HG03175 (cell line): ENCODE measurements around the gene TMEM178B.

Experiments used
- ATAC-seq: cut with Tn5 transposase; IDR thresholded peaks from one replicate; pipeline ENCODE4 v1.9.1; 2021; ENCODE audit warnings: mild to moderate bottlenecking, moderate library complexity; ENCODE audit not compliant: unreplicated experiment

Gene TMEM178B

GRCh38 chr7:141348728-141349127, 274.9 kb downstream of the TMEM178B start:
- no peak for ATAC-seq

DNA sequence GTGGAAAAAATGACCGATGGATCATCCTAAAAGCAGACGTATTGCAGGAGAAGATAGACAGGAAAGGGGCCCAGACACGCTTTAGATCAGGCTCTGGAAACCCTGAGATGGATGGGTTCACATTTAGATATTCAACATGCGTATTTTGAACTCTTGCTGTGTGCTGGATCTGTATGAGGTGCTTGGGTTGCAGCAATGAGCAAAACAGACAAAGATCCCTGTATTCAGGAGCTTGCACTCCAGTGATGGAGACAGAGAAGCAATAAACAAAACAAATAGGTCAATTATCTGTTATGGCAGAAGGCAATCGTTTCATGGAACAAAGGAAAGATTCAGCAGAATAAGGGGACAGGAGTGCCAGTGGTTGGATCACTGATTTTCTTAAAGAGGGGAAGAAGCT, 275.5 kb downstream of the TMEM178B start:
- no peak for ATAC-seq

GRCh38 chr7:141349804-141350203, 275.9 kb downstream of the TMEM178B start:
- no peak for ATAC-seq

DNA sequence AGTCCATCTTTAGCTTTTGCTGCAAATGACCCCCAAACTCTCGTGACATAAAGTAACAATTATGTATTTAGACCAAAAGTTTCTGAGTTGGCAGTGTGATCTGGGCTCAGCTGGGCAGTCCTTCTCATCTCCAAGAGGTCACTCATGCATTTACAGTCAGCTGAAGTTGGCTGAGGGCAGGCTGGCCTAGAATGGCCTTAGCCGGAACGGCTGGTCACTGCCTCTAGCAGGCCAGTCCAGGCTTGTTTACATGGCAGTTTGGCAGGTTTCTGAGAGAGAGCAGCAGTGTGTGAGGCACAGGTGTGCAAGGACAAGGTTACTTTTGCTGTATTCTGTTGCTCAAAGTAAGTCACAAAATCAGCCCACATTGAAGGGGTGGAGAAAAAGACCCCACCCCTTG, 277.3 kb downstream of the TMEM178B start:
- no peak for ATAC-seq

GRCh38 chr7:141352955-141353354, 279.1 kb downstream of the TMEM178B start:
- no peak for ATAC-seq

DNA sequence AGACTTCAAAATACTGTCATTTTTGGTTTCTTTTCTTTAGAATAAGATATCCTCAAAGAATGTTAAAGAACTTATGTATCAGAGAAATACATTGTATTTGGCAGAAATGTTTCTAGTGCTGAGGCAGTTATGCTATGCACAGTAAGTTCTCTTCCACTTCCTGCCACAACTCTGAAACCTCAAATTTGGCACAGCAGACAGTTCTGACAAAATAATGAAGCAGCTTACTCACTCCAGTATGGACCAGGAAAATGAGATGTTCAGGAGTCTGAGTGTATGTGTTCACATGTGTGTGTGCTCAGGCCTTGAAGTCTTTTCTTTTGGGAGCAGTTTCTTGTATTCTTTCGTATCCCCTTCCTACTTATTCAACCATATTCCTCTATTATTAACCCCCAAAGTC, 280.4 kb downstream of the TMEM178B start:
- no peak for ATAC-seq

DNA sequence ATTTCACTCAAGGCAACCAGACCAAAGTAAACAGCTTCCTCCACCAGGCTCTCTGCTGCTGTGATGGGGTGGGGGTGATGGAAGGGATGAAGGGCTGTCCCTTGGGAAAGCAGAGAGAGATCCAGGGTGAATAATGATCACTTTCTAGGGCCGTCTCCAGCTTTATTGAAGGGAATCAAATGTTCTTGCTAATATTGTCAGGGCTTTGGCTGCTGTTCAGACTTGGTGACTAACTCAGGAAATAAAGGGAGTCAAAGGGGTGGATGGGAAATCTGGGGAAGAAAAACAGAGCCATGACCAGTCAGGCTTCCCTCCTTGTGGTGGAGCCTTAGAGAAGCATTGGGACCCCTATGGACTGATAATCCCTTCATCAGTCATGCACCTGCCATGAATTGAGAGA, 281.2 kb downstream of the TMEM178B start:
- ATAC-seq = no peak

- ATAC-seq = no peak
These were observed 282.3 kb downstream of the TMEM178B start for GRCh38 chr7:141356161-141356560.

DNA sequence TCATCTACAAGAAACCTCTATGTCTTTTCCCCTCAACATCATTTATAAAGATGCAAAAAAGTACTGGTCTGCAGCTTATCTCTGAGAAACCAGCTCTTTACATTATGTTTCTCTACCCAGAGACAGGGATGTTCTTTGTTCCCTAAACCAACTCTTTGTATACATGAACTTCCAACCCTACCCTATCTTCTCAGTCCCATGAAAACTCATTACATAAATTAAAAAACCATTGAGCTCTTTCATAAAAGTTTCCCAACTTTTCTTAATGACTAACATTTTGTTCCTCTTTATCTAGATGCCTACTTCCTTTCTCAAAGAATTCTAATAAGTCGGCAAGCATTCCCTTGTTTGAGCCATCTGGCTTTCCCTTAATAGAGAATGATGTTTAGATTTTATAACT, 284.5 kb downstream of the TMEM178B start:
- ATAC-seq = no peak

GRCh38 chr7:141359262-141359661, 285.4 kb downstream of the TMEM178B start:
- ATAC-seq = no peak

GRCh38 chr7:141359740-141360415, 286.0 kb downstream of the TMEM178B start:
- no peak for ATAC-seq

DNA sequence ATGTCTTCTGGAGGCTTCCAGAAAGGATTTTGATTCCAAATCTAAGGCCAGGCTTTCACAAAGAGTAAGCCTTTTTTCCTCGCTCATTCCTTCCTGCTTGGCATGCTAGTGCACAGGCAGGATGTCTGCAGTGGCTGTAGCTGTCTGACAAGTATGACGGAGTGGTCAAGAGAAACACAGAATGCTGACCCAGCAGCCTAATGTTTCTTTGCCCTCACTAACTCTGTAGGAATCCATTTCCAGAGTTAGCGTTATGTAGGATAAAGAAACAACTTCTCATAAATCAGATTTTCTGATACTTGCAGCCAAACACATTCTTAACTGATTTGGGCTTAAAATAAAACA, 286.5 kb downstream of the TMEM178B start:
- ATAC-seq = no peak

DNA sequence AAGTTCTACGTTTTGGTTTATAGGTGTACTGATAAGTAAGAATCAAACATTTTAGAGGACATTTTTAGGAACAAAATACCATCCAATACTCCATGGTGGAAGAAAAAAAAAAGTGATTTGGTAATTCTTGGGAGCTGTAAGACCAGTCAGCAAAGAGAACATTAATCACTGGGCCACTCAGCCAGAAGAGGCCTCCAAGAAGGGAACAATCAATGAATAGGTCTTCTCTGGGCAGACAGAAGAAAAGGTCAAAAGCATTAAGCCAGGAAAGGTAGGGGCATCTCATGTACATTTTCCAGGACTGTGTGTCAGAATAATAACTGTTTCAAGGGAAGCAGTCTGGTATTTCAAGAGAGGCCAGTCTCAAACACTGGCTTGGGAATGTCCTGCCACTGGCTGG, 286.9 kb downstream of the TMEM178B start:
- no peak for ATAC-seq

DNA sequence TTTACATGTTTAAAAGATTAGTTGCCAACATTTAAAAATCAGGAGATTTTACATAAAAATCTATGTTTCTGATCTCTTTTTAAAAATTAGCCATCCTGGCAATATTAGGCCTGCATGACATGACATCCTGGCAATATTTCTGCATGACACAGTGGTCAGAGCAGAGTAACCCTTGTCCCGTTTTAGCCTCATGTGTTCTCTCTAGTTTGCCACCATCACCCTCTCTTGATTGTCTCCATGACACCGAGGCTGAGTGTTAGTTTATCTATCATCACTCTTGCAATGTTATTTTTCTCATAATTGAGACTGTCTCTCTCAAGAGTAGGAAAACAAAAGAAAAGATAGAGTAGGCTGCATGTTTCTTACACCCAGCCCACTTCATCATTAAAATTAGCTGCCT, 287.6 kb downstream of the TMEM178B start:
- ATAC-seq = no peak

DNA sequence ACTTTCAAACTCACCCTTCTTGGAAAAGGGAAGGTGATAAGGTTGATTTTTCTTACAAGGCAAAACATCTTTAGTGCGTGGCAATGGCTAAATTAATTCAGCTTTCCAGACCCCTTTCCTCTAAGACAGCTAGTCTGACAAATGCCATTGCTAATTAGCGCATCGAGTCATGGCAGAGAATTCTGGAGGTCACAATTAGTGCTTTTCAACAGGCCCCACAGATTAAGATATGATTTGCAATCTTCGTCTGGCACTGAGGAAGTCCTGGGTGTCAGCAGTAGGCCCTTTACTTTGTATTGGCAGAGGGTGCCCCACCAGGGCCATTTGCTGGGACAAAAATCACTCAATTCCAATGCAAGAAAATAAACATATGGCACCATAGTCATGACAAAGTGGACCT, 288.1 kb downstream of the TMEM178B start:
- no peak for ATAC-seq

DNA sequence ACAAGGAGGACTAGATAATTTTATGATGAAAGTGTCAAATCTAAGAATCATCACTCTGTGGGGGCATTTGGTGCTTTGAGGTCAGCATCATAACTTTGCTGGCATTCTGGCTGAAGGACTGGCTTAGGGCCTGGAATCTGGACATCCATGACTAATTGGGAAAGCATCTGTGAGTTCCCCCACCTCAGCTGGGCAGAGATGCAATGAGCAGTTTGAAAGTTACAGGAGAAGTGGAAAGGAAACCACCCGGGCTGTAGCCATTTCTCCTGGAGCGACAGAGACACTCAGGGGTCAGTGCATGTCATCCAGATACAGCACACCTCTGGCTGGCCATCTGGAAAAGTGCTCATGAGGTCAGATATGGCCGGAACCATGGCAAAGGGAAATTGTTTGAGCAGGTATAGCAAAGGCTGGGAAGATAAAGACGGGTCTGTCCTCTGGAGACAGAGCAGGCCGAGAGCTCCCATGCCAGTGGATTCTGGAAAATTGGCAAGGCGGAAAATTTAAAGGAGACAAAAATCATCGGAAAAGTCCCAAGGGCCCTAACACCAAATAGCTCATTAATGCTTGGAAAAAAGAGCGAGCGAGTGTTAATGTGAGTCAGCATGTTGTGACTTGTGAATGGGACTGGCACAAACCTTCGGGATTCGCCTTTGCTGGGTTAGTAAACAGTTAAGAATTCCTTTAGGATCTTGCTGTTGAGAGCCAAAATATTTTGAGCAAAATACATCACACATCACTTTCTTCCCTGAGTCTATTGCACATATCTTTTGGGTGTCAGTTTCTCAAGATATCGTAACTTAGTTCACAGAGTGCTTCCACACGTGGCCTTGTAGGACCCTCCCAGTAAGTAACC, 288.9 kb downstream of the TMEM178B start:
- ATAC-seq = no peak

GRCh38 chr7:141363748-141364147, 289.9 kb downstream of the TMEM178B start:
- ATAC-seq = no peak

GRCh38 chr7:141366091-141366621, 292.3 kb downstream of the TMEM178B start:
- no peak for ATAC-seq

GRCh38 chr7:141369422-141369821, 295.6 kb downstream of the TMEM178B start:
- no peak for ATAC-seq

DNA sequence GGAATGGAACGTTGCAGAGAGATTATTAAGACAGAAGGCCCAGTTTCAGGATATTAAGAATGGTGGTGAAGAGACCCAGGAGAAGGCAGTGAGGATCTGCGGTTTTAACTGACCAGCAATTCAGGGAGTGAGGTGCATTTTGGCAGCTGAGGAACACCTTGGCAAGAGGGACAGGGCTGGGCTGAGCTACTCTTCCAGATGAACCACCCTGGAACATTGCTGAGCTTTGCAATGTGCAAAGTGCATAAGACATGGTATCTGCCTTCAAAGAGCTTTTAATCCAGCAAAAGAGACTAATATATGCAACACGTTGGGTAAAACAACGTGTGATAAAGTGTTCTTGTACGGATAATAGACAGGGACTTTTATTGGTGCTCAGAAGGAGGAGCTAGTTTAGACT, 296.3 kb downstream of the TMEM178B start:
- no peak for ATAC-seq

DNA sequence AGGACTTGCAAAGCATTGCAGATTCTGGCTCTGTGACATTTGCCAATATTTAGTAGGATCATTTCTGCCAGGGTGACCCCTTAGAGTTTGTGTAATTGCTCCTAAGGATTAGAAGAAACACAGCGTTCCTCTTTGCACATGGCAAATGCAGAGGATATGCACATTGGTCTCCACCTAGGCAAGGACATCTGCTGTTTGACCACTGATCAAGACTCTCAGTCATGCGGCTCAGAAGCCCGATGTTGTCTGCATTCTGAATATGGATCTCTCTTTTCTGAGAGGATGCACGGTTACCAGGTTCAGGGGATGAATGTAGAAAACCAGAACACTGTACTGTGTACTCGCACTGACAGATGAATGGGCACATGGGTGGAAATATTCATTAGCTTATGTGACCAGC, 296.8 kb downstream of the TMEM178B start:
- ATAC-seq = no peak

- no peak for ATAC-seq
These were observed 300.6 kb downstream of the TMEM178B start for GRCh38 chr7:141374425-141374824.
